HPDE6-E6E7 (cell line): Measurements from ENCODE around the gene TMEM158.
A peak's percentile ranks its signal among the peaks of the same experiment; 100 is the strongest.

ENCODE experiments used
- DNase-seq: peaks from one replicate; pipeline ENCODE4 v3.0.0; 2011; ENCODE audit warnings: missing footprints; ENCODE audit errors: extremely low spot score

Gene TMEM158

DNA sequence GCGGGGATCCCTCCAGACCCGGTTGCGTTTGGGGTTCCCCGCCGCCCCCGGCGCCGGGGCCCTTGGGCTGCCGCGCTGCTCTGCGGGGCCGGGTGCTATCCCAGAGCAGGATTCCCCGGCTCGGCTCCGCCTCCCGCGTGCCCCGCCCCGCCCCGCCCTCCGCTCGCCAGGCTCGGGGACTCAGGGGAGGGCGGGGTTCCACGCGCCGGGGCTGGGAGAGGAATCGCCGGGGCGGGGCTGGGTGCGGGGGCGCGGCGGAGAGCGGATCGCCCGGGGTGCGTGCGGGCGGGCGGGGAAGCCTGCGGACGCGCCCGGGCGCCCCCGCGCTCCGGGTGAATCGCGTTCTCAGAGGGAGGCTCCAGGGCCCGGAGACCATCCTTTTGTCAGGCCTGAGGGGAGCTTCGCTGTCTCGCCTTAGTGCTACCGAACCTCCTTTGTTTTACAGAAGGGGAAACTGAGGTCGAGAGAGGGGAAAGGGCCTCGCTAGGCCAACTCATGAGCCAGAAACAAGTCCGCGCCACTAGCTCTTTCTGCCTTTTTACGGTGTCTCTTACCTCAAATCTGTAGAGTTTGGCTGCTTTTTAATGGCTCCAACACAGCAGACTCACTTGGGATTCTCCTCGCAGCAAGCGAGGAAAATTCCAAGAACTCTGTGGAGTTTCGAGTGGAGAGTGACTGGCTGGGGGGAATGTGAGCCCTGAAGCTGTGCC, at the start of gene TMEM158:
Gene TMEM158, minus strand, starts transcription at position 82 of the 710 bp plus-strand sequence. CDS start 260 bp downstream, outside the sequence.
- peak; percentile 57 for DNase-seq

- DNase-seq, result no peak
These were observed 49.1 kb upstream of the TMEM158 start for GRCh38 chr3:45275006-45275704.

DNA sequence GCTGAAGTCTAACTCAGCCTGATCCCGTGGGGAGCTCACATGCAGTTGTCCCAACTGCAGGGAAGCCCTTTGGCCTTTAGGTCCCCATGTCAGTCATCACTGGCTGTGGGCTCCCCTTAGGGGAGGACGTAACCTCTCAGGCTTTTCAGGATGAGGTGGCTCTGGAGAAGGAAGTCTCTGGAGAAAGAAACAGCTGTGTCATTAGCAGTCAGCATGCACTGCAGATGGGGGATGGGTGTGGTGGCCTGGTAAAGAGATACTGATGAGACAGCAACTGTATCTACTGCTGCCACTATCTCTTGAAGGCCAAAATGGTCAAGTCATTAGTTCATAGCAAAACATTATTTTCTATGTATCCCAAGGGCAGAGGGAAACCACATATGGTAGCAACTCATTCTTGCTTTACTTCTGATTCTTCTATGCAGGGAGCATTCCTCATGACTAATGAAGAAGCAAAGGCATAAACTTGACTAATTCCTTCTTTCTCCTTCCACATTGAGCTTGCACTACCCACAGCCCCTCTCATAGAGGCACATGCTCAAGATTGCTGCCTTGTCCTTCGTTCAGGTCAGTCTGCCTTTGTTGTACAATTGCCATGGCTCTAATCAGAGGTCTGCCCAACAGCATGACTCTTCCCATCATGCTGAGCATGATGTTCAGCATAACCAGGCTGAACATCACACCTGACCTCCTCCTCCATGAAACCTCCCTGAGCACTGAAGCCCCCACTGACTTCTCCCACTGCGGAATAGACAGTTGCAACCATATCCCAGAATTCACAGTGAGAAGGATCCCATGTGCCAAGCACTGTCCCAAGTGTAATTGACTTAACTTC, 47.8 kb upstream of the TMEM158 start:
- no peak for DNase-seq

DNA sequence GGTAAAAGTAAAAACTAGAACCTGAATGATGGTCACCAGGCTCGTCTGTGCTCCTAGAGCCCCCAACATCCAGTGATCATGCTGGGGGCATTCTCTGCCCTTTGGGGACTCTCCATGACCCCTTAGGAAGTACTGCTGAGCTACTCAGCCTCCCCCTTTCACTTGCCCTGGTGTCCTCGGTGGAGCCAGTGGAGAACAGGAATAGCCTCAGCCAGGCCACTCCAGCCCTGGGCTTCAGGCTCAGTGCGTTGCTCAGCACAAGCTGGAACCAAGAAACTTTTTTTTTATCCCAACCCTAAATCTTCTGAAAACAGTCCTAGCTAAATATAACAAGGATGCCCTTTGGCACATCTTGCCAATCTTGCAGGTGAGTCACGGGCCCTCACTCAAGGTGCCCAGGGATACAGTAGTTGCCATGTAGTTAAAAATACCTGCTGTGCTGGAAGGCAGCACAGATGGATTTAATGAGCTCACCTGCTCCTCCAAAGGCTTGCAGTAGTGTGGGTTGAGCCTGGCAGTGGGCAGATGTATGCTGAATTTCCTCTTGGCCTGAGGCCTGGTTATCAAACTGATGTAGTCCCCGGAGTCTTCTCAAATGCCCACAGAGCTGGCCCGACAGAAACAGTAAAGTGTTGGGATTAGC, 46.9 kb upstream of the TMEM158 start:
- DNase-seq, result no peak

DNA sequence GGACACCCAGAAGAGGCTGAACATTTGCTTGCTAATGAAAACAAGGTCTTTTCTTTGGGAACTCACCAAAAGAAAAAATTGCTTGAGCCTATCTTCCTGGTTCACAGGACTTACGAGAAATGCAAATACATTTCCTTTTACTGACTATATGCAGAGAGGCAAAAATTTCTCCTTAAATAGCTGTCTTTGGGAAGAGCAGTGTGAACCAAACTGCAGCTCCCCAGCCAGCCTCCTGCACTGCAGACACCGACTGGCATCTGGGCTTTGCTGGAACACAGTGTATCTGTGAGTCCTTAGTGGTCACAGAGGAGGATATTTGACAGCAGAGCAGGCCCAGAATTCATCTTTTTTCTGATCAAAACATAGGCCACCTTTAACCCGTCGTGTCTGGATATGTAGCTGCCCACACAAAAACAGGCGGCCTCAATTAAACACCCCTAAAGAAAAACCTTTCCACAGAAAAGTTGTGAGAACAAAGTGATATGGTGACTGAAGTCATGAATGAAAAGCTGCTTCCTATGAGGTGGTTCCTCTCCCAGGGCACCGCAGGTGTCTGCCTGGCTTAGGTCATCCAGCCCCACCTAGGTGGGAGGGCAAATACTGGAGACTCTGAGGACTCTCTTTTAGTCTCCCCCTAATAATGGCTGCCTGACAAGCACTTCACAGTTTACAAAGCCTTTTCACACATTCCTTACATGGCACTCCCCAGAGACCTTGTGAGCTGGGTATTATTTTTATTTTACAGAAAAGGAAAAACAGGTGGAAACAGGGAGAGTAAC, 46.1 kb upstream of the TMEM158 start:
- DNase-seq, result no peak

GRCh38 chr3:45269952-45270351, 43.9 kb upstream of the TMEM158 start:
- DNase-seq, result no peak

- DNase-seq, result no peak
These were observed 41.0 kb upstream of the TMEM158 start for GRCh38 chr3:45267097-45267496.

DNA sequence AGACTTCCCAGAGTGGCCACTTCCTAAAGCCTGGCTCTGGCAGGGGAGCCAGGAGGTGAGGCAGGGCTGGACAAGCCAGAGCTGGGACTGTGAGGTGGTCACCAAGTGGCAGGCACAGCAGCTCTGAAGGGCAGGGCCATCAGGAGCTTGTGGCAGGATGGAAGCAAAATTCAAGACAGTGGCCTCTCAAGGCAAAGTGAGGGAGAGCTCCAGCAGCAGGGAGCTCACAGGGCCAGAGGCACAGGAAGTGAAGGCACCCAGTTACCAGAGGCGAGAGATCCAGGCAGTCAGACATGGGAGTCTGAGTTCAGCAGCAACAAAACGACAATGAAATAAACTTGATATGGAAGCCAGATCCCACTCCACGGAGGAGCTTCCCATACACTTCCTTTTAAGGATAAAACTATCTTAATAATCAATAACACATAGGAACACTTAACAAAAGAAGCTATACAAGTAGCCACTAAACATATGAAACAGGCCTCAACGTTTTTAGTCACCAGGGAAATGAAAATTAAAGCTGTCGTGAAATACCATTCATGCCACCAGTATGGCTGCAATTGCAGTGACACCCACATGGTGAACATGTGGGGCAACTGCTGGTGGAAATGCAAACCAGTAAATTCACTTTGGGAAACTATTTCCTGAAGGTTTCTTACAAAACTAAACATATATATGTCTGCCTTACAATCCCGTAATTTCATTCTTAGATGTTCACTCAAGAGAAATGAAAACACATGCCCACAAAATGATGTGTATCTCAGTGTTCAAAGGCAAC, 35.4 kb upstream of the TMEM158 start:
- no peak for DNase-seq

DNA sequence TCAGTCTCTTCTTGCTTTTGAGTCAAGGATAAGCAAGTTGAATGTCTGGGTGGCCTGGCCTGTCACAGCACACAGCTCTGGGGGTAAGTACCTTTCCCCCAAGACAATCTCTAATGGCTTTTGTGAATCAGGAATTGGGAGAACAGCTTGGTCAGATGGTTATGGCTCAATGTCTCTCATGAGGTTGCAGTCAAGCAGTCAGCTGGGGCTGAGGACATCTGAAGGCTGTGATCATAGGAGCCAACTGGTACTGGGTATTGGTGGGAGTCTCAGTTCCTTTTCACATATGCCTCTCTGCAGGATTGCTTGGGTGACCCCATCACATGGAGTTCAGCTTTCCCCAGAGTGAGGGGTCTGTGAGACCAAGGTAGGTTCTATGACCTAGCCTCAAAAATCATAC, 33.0 kb upstream of the TMEM158 start:
- no peak for DNase-seq

- DNase-seq, result no peak
These were observed 32.2 kb upstream of the TMEM158 start for GRCh38 chr3:45258317-45258716.

- no peak for DNase-seq
These were observed 27.2 kb upstream of the TMEM158 start for GRCh38 chr3:45253316-45253715.

DNA sequence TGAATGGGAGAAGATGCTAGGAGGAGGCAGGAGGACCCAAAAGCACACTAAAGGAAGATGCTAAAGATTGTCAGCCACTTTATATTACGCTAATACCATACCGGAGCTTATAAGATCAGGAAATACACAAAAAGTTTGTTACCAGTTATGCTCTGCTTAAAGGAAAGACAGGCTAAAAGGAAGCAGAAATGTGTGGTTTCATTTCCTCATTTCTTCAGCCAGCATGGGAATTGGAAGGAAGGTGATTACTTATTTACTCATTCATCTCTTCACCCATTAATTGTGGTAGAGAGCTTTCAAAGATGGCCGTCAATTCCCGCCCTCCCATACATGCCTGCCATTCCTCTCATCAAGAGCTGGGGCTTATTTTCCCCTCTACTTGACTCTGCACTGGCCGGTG, 26.7 kb upstream of the TMEM158 start:
- DNase-seq, result no peak

DNA sequence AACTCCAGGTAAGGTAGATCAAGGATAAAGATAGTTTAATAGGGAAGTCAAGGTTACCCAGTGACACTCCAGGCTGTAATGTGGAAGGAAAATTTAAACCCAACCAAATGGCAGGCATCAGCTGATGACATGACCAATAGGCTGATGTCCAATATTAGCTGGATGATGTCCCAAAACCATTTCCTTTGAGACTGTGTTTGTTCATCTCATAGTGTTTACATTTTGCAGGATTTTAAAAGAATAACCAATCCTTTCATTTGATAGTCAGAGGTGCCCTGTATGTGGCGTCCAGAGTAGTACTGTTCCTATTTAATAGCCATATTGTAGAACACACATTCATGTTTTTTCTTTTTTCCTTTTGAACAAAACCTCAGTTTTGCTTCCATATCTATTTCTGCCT, 23.3 kb upstream of the TMEM158 start:
- no peak for DNase-seq

DNA sequence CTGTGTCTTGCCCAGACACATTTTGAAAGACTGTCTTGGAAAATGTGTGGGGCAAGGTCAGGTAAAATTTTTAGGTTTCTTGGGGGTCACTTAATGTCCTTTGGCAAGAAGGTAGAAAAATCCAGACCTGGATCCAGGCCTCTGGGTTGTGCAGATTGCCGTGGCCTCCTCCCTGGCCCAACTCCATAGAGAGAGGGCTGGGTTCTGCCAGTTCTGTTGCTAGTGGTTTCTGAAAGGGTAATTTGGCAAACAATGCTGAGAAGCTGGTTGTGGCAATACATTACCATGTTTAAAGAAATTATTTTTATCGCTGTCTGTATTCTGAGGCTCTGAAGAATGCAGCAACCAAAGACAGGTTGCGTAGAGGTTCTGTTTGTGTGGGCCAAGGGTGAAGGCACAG, 20.2 kb upstream of the TMEM158 start:
- DNase-seq, result no peak

GRCh38 chr3:45244356-45244755, 18.3 kb upstream of the TMEM158 start:
- no peak for DNase-seq

GRCh38 chr3:45241206-45241605, 15.1 kb upstream of the TMEM158 start:
- DNase-seq, result no peak

- no peak for DNase-seq
These were observed 14.2 kb upstream of the TMEM158 start for GRCh38 chr3:45240292-45240691.

GRCh38 chr3:45239254-45239653, 13.2 kb upstream of the TMEM158 start:
- DNase-seq, result no peak

DNA sequence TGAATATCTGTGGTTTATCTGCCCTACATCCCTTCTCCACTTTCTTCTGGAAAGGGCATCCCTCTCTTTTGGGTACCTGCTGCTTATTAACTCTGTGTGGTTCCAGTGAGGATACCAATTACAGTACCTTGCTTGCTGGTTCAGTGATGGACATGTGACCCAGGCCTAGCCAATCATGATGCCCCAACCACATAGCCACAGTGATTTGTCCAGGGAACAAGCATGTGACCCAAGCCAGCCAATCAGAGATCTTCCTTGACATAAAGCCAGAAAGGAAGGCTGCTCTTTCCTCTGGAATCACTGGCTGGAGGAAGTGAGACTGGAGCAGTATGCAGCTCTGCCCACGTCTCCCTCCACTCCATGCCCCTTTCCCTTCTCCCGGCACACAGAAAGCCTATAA, 10.9 kb upstream of the TMEM158 start:
- no peak for DNase-seq

DNA sequence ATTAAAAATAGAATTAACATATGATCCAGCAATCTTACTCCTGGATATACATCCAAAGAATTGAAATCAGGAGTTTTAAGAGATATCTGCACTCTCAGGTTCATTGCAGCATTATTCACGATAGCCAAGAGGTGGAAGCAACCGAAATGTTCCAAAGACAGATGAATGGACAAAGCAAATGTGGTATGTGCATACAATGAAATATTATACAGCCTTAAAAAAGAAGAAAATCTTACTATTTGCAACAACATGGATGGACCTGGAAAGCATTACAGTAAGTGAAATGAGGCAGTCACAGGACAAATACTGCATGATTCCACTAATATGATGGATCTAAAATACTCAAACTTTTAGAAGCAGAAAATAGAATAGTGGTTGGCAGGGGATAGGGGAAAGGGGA, 9.3 kb upstream of the TMEM158 start:
- no peak for DNase-seq

- no peak for DNase-seq
These were observed 8.2 kb upstream of the TMEM158 start for GRCh38 chr3:45234250-45234649.
